Stimulated activated CD4-positive, alpha-beta T cell treated with anti-CD3 and anti-CD28 coated beads, Interleukin-4, amount 100 ng/mL, for 24 hours (primary cell): ENCODE data around the gene TLR9.
"Not testable (repeated sequence)": the region's sequence is repeated elsewhere in the genome, so short reads cannot be mapped to it uniquely, and the experiment has no call there.

Source experiments
- DNase-seq: peaks from one replicate; pipeline ENCODE4 v3.0.0-alpha.2; 2020

Gene TLR9

GRCh38 chr3:52225452-52226228 is at the start of gene TLR9:
Gene TLR9 (minus strand): TSS chr3:52225645. CDS start chr3:52225529, 116 bp downstream.
- peak; percentile 30 for DNase-seq

- DNase-seq = not testable (repeated sequence)
Observed at GRCh38 chr3:52274781-52275180, 49.3 kb upstream of the TLR9 start.

GRCh38 chr3:52272831-52273230 is 47.4 kb upstream of the TLR9 start:
- DNase-seq = no peak

GRCh38 chr3:52272172-52272571 is 46.7 kb upstream of the TLR9 start:
- not testable (repeated sequence) for DNase-seq

GRCh38 chr3:52270252-52270754 is 44.9 kb upstream of the TLR9 start:
- DNase-seq = no peak

- DNase-seq = no peak
Observed at GRCh38 chr3:52269776-52270175, 44.3 kb upstream of the TLR9 start.

- peak; percentile 54 for DNase-seq
Observed at GRCh38 chr3:52268036-52268435, 42.6 kb upstream of the TLR9 start.

- no peak for DNase-seq
Observed at GRCh38 chr3:52265387-52265786, 39.9 kb upstream of the TLR9 start.

GRCh38 chr3:52262447-52262846 is 37.0 kb upstream of the TLR9 start:
- no peak for DNase-seq

- no peak for DNase-seq
Observed at GRCh38 chr3:52259448-52259847, 34.0 kb upstream of the TLR9 start.

GRCh38 chr3:52259035-52259434 is 33.6 kb upstream of the TLR9 start:
- no peak for DNase-seq

GRCh38 chr3:52257911-52258310 is 32.5 kb upstream of the TLR9 start:
- DNase-seq = no peak

GRCh38 chr3:52256622-52257021 is 31.2 kb upstream of the TLR9 start:
- DNase-seq = no peak

- DNase-seq = no peak
Observed at GRCh38 chr3:52256159-52256558, 30.7 kb upstream of the TLR9 start.

GRCh38 chr3:52254608-52255007 is 29.2 kb upstream of the TLR9 start:
- DNase-seq = no peak

- DNase-seq = peak; percentile 85
Observed at GRCh38 chr3:52253314-52254304, 28.2 kb upstream of the TLR9 start.

GRCh38 chr3:52250122-52250521 is 24.7 kb upstream of the TLR9 start:
- DNase-seq = no peak

GRCh38 chr3:52249683-52250082 is 24.2 kb upstream of the TLR9 start:
- DNase-seq = no peak

GRCh38 chr3:52248816-52249547 is 23.5 kb upstream of the TLR9 start:
- DNase-seq = no peak

GRCh38 chr3:52248165-52248541 is 22.7 kb upstream of the TLR9 start:
- no peak for DNase-seq

GRCh38 chr3:52247409-52248164 is 22.1 kb upstream of the TLR9 start:
- no peak for DNase-seq
